Keratinocyte (primary cell): ENCODE results near the gene ATF4.

ENCODE experiments used
- EZH2 ChIP-seq: IDR thresholded peaks from one replicate; pipeline ENCODE4 v1.6.1; 2012; ENCODE audit warnings: inconsistent platforms, mild to moderate bottlenecking, low read length, moderate library complexity
- TF ChIP-seq, protein P1 (sequence below), 3 experiments: IDR thresholded peaks in 1 of 3; conservative IDR thresholded peaks in 1 of 3; optimal IDR thresholded peaks in 1 of 3; 2 replicates in 2 of 3; 3 replicates in 1 of 3; pipeline versions ENCODE3 to v1.5.1; 2011; ENCODE audit warnings: low read length in 3 of 3, mild to moderate bottlenecking in 3 of 3, moderate library complexity in 2 of 3, control low read depth in 1 of 3, inconsistent platforms in 1 of 3; ENCODE audit not compliant: insufficient read depth in 2 of 3; ENCODE audit errors: extremely low read depth in 1 of 3

DNA sequence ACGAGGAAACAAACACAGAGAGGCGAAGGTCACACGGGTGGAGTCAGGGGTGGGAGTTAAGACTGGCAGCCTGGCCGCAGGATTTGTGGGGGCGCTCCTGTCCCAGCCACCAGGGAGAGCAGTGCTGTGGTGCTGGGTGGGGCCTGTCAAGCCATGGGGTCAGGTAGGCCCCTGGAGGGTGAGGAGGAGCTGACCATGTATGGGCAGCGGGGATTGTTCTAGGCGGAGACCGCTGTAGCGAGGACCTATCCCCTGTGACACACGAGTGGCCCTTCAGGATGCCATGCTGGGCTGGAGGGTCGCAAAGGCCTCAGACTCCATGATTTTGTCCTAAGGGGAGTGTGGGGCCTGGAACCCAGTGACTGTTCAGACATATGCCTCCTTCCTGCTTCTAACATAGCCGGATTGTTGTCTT, 13.7 kb downstream of the ATF4 start:
- TF ChIP-seq, protein P1, sequence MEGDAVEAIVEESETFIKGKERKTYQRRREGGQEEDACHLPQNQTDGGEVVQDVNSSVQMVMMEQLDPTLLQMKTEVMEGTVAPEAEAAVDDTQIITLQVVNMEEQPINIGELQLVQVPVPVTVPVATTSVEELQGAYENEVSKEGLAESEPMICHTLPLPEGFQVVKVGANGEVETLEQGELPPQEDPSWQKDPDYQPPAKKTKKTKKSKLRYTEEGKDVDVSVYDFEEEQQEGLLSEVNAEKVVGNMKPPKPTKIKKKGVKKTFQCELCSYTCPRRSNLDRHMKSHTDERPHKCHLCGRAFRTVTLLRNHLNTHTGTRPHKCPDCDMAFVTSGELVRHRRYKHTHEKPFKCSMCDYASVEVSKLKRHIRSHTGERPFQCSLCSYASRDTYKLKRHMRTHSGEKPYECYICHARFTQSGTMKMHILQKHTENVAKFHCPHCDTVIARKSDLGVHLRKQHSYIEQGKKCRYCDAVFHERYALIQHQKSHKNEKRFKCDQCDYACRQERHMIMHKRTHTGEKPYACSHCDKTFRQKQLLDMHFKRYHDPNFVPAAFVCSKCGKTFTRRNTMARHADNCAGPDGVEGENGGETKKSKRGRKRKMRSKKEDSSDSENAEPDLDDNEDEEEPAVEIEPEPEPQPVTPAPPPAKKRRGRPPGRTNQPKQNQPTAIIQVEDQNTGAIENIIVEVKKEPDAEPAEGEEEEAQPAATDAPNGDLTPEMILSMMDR (optimal IDR thresholded peaks at IDR 0.05 in 1 of 3, IDR thresholded peaks at IDR 0.05 in 1 of 3, conservative IDR thresholded peaks at IDR 0.05 in 1 of 3; ENCODE audit: extremely low read depth in 1 of 3, insufficient read depth in 2 of 3, low read length in 3 of 3): no peak
- no peak for TF ChIP-seq EZH2
